DND-41 (cell line): ENCODE data around the gene SPECC1.

Experiments used
- EZH2 ChIP-seq: IDR thresholded peaks from 3 replicates; pipeline ENCODE4 v1.6.1; 2012; ENCODE audit warnings: borderline replicate concordance, low read depth, mild to moderate bottlenecking, moderate library complexity, low read length, inconsistent platforms; ENCODE audit not compliant: severe bottlenecking
- TF ChIP-seq, protein P1 (sequence below): IDR thresholded peaks from 2 replicates; pipeline ENCODE4 v1.5.1; 2012; ENCODE audit warnings: borderline replicate concordance, low read length, moderate library complexity, mild to moderate bottlenecking; ENCODE audit not compliant: poor library complexity, severe bottlenecking; ENCODE audit errors: extremely low read depth

DNA sequence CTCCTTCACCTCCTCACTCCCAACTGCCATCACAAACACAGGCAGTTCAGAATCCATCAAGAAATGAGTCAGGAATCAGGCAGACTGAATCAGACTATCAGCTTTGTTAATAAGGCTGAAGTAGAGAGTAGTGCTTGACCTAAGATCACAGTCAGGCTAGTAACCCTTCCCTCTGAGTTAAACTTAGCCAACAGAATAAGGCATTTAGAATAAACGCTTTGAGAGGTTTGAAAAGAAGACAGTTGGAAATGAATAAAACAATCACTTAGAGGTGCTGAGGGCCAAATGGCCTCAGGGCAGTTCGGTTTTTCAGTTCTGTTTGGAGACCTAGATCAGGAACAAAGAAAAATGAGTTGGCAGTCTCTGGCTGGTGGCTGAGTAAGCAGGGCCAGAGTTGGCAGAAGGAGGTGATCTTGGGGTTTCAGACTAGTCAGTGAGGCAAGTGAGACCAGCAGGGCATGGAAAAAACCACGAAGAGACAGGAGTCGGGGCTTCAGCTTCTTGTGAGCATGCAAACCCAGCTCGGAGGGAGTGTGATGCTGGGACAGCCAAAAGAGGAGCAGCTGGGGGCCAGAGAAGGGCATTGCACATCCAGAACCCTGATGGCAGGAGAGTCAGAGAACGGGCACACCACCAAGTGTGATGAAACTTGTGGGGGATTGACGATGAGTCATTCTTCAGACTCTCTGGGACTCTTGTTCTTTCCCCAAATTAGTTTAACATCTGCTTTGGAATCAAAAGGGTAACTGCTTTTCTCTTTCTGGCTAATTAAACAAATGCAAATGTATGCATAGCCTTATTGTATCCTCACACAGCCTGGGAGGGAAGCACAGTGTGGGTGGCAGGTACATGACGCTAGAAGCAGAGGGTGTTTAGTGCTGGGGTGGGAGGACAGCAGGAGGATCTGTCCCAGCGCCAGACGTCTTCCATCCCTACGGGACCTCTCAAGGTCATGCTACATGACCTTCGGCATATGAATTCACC, 54.8 kb downstream of the SPECC1 start:
- TF ChIP-seq, protein P1, sequence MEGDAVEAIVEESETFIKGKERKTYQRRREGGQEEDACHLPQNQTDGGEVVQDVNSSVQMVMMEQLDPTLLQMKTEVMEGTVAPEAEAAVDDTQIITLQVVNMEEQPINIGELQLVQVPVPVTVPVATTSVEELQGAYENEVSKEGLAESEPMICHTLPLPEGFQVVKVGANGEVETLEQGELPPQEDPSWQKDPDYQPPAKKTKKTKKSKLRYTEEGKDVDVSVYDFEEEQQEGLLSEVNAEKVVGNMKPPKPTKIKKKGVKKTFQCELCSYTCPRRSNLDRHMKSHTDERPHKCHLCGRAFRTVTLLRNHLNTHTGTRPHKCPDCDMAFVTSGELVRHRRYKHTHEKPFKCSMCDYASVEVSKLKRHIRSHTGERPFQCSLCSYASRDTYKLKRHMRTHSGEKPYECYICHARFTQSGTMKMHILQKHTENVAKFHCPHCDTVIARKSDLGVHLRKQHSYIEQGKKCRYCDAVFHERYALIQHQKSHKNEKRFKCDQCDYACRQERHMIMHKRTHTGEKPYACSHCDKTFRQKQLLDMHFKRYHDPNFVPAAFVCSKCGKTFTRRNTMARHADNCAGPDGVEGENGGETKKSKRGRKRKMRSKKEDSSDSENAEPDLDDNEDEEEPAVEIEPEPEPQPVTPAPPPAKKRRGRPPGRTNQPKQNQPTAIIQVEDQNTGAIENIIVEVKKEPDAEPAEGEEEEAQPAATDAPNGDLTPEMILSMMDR = no peak
- TF ChIP-seq EZH2 = no peak
